Measurements from ENCODE around the gene THADA. TPM values are rescaled to one million over a fixed set of nuclear protein-coding genes. Genes with fewer than 3 reads are reported as not detected.

THADA gene
- total RNA-seq, 6 donors from 2014 or later: 23.6 to 57.5 (median 37.3) TPM

DNA sequence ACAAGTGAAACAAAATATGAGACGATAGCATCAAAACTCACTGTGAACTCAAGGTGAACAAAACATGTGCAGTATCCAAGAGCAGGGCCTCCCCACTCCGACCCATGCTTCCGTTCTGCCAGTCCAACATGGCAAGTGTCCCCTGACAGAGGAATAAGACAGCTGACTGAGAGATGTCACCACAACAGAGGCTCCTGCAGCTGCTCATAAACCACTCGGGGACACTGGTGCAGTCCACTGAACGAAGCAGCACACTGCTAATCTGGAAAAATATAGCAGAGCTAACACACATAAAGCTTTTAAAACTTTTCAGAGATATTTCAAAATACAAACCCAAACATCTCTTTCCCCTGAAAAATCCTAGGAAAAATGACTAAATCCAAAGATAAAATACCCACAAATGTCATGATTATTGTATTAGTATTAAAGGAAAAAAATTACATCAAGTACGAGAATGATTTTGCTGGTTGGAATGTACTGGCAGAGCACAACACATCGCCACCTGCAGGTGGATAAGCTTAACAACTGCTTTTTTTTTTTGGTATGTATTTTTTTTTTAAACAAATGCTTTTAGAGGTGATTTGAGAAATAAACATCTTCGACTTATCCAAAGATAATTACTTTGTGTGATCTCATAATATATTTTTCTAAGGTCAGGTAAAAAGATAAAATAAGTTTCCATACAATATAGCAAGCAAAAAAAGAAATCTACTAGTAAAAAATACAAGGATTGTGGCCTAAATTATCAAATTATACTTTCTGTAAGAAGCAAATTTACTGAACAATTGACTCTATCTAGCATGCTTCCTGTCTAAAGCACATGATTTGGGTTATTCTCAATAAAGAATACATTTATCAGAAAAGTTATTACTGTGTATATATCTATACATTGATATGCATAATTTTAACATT is 18.6 kb downstream of the THADA start:
- DNase-seq (peak in 1 of 2 donors; percentile 29), ATAC-seq (ENCODE audit: low FRiP score in 2 of 2) (peak in 1 of 2 donors; percentile 79)
- Histone ChIP-seq H3K27me3 (no peaks in the 10 kb centered on the region), H3K36me3 (peaks cover 12 to 91% (median 45%) of the 10 kb centered on the region in 4 donors), H3K4me3 (no peak overlapping the region), H3K4me1 (no peaks in the 10 kb centered on the region), H3K9me3 (no peaks in the 10 kb centered on the region), H3K27ac (peak overlapping the region in 1 of 4 donors; percentile 9)
- TF ChIP-seq POLR2A (IDR thresholded peaks at IDR 0.05): no peak
- TF ChIP-seq, protein P1, sequence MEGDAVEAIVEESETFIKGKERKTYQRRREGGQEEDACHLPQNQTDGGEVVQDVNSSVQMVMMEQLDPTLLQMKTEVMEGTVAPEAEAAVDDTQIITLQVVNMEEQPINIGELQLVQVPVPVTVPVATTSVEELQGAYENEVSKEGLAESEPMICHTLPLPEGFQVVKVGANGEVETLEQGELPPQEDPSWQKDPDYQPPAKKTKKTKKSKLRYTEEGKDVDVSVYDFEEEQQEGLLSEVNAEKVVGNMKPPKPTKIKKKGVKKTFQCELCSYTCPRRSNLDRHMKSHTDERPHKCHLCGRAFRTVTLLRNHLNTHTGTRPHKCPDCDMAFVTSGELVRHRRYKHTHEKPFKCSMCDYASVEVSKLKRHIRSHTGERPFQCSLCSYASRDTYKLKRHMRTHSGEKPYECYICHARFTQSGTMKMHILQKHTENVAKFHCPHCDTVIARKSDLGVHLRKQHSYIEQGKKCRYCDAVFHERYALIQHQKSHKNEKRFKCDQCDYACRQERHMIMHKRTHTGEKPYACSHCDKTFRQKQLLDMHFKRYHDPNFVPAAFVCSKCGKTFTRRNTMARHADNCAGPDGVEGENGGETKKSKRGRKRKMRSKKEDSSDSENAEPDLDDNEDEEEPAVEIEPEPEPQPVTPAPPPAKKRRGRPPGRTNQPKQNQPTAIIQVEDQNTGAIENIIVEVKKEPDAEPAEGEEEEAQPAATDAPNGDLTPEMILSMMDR (IDR thresholded peaks at IDR 0.05): peak in 5 of 6 experiments; percentile 44 to 52 (median 48)
- no peak for TF ChIP-seq EP300 (IDR thresholded peaks at IDR 0.05)
- 55 to 56% methylated on average over 8 of the region's 8 CpGs for WGBS, 2 donors

DNA sequence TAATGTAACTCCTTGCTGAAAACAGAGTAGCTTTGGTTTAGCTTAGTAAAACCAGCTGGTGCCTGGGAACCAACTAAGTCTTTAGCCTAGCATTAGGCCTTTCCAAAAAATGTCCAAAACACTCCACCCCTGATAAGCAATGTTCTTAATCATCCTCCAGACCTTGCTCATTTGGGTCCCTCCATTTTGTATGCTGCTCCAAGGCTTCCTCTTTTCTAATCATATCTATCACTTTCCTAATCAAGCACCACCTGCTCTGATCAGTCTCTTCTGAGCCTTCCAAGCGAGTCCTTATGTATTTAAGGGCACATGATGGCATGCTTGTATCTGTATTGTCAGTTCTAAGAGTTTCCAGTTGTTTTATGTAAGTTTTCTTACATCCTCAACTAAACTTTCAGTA is 23.6 kb downstream of the THADA start:
- H3K27me3 ChIP-seq: no peaks in the 10 kb centered on the region
- 97 to 100% methylated on average over 1 of the region's 1 CpG for WGBS, 2 donors
- no peaks in the 10 kb centered on the region for H3K9me3 ChIP-seq
- no peak overlapping the region for H3K27ac ChIP-seq
- ATAC-seq (ENCODE audit: low FRiP score in 2 of 2) (no peak), DNase-seq (no peak)
- H3K4me1 ChIP-seq: no peaks in the 10 kb centered on the region
- H3K36me3 ChIP-seq: peaks cover 10 to 81% (median 35%) of the 10 kb centered on the region in 4 donors
- no peak overlapping the region for H3K4me3 ChIP-seq
- TF ChIP-seq POLR2AphosphoS5 (IDR thresholded peaks at IDR 0.05) (no peak), EP300 (IDR thresholded peaks at IDR 0.05) (no peak), POLR2A (IDR thresholded peaks at IDR 0.05) (no peak)

DNA sequence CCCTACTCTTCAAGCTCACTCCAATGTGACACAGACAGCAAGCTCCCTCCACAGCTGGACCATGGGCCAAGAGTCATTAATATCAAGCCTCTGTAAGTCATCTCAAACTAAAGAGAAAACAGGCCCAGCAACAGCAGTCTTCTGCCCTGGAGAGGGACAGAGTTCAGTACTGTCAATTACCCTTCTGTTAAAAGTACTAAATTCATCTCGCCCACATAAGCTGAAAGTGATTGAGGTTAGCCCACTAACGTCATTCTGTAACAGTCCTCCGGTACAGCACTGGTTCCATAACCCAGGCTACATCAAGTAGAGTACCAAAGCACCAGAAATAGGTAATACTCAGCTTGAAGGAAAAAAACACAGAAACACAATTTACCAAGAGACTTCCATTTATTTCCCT is 25.9 kb downstream of the THADA start:
- DNase-seq: no peak
- no peak for ATAC-seq (ENCODE audit: low FRiP score in 2 of 2)
- WGBS, 2 donors: 70 to 79% methylated on average over 3 of the region's 3 CpGs
- no peak overlapping the region for H3K4me3 ChIP-seq
- no peaks in the 10 kb centered on the region for H3K4me1 ChIP-seq
- TF ChIP-seq EP300 (IDR thresholded peaks at IDR 0.05) (no peak), POLR2AphosphoS5 (IDR thresholded peaks at IDR 0.05) (no peak), POLR2A (IDR thresholded peaks at IDR 0.05) (no peak)
- TF ChIP-seq, protein P1 (IDR thresholded peaks at IDR 0.05): no peak
- peaks cover 11 to 73% (median 32%) of the 10 kb centered on the region in 4 donors for H3K36me3 ChIP-seq
- no peaks in the 10 kb centered on the region for H3K27me3 ChIP-seq
- H3K9me3 ChIP-seq: no peaks in the 10 kb centered on the region
- H3K27ac ChIP-seq: no peak overlapping the region

DNA sequence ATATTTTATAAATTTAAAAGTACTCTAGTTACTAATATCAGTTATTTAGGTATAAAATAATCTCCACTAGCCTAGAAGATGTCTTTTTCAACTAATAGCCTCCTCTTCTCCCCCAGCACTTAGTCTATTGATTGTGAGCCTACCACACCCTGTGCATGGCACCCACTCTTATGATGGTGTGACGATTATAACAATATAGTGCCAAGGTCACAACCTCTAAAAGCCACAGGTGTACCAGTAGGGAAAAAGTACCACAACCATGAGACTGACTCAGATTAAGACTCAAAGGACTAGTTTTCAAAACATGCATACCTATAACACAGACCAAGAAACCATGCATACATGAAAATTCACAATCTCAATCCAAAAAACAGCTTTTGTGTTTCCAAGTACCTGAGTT is 27.6 kb downstream of the THADA start:
- Histone ChIP-seq H3K27me3 (no peaks in the 10 kb centered on the region), H3K27ac (no peak overlapping the region), H3K4me1 (no peaks in the 10 kb centered on the region), H3K9me3 (no peaks in the 10 kb centered on the region), H3K4me3 (no peak overlapping the region), H3K36me3 (peaks cover 11 to 74% (median 26%) of the 10 kb centered on the region in 4 donors)
- TF ChIP-seq, protein P1 (IDR thresholded peaks at IDR 0.05): no peak
- no peak for TF ChIP-seq POLR2A (IDR thresholded peaks at IDR 0.05)
- TF ChIP-seq POLR2AphosphoS5 (IDR thresholded peaks at IDR 0.05): no peak
- no peak for TF ChIP-seq EP300 (IDR thresholded peaks at IDR 0.05)
- DNase-seq (no peak), ATAC-seq (ENCODE audit: low FRiP score in 2 of 2) (no peak)
- WGBS, 2 donors: 88 to 100% methylated on average over 1 of the region's 1 CpG

DNA sequence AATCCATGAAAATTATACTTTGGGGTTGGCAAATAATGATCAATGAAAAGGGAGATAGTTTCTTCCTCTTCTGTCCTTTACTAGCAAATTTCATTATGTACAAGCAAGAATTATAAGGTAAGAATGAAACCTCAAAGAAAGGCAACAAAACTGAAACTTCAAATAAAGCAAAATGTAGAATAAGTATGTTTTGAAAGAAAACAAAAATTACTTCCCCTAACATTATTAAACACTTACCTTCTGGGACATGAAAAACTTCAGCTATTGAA is 29.4 kb downstream of the THADA start:
- Histone ChIP-seq H3K27me3 (no peaks in the 10 kb centered on the region), H3K27ac (no peak overlapping the region), H3K9me3 (no peaks in the 10 kb centered on the region), H3K4me1 (no peaks in the 10 kb centered on the region), H3K4me3 (no peak overlapping the region), H3K36me3 (peaks cover 5 to 60% (median 18%) of the 10 kb centered on the region in 4 donors)
- no peak for TF ChIP-seq EP300 (IDR thresholded peaks at IDR 0.05)
- TF ChIP-seq POLR2A (IDR thresholded peaks at IDR 0.05): no peak
- TF ChIP-seq POLR2AphosphoS5 (IDR thresholded peaks at IDR 0.05): no peak
- TF ChIP-seq, protein P1 (IDR thresholded peaks at IDR 0.05): no peak
- ATAC-seq (ENCODE audit: low FRiP score in 2 of 2): no peak
- DNase-seq: no peak

Data from upper lobe of left lung (tissue), 6 donors.